HepG2 (cell line): ENCODE results near the gene CRADD. TPM values are rescaled to one million over a fixed set of nuclear protein-coding genes. Genes with fewer than 3 reads are reported as not detected.

Experiments
- ATAC-seq: fragments of 200-7000 bp; cut with Tn5 transposase; 3 replicates; pipeline ENCODE4 v1.9.1; 2020; ENCODE audit warnings: mild to moderate bottlenecking, moderate library complexity
- BruUV-seq: library from RNA; stranded (reverse); fragments of 400-500 nt; replicated peaks from 2 replicates; lab custom pipeline; 2021; lab: Mats Ljungman, UMichigan
- CTCF ChIA-PET: fragments of 300-600 bp; formaldehyde crosslinking; extraction: SDS; loops from one replicate; lab custom pipeline; 2021; ENCODE audit warnings: low total read pairs, inconsistent platforms, low intra/inter-chr PET ratio; lab: Yijun Ruan, JAX
- POLR2A ChIA-PET: fragments of 350-600 bp; sonication (Branson Sonifier 250); formaldehyde crosslinking; loops from one replicate; lab custom pipeline; 2020; ENCODE audit warnings: antibody characterized with exemption, inconsistent platforms; lab: Yijun Ruan, JAX
- DNase-seq: peaks from one replicate; pipeline ENCODE4 v3.0.0-alpha.2; 2015; ENCODE audit warnings: low spot score
- FAIRE-seq: peaks from 3 replicates; lab custom pipeline; 2011; peaks lifted over from hg19 to GRCh38; lab: Jason Lieb, UNC
- H2AFZ ChIP-seq: one replicate; pipeline ENCODE4 v1.6.1; 2011; ENCODE audit warnings: low read length, inconsistent platforms
- H3K27ac ChIP-seq: fragments of 300-600 bp; 3 replicates; pipeline ENCODE4 v1.8.0; 2011; ENCODE audit warnings: mixed run types, mild to moderate bottlenecking, mixed read lengths, low read length, inconsistent platforms; ENCODE audit not compliant: insufficient read depth; ENCODE audit errors: extremely low read length
- H3K27me3 ChIP-seq, 2 experiments: fragments of 200-600 bp in 1 of 2; 2 replicates in 1 of 2; 3 replicates in 1 of 2; pipeline versions ENCODE4 v1.6.0 to v1.8.0; 2011; ENCODE audit warnings: low read length in 2 of 2, mild to moderate bottlenecking in 2 of 2, moderate library complexity in 2 of 2, inconsistent platforms in 1 of 2; ENCODE audit not compliant: insufficient read depth in 2 of 2, control insufficient read depth in 1 of 2
- H3K36me3 ChIP-seq, 2 experiments: fragments of 200-600 bp in 1 of 2; replicated peaks in 1 of 2; 2 replicates in 1 of 2; 3 replicates in 1 of 2; pipeline versions ENCODE4 v1.5.1 to v1.8.0; 2011; ENCODE audit warnings: low read length in 2 of 2, inconsistent platforms in 1 of 2; ENCODE audit not compliant: insufficient read depth in 2 of 2, control insufficient read depth in 1 of 2
- H3K4me1 ChIP-seq: 2 replicates; pipeline ENCODE4 v1.5.1; 2012; ENCODE audit warnings: low read length, inconsistent platforms; ENCODE audit not compliant: insufficient read depth
- H3K4me2 ChIP-seq: 2 replicates; pipeline ENCODE4 v1.6.0; 2011; ENCODE audit warnings: low read depth, low read length, inconsistent platforms
- H3K4me3 ChIP-seq, 3 experiments: fragments of 200-600 bp in 1 of 3; sonication (generic), shearing (Covaris generic) in 1 of 3; replicated peaks in 1 of 3; 2 replicates each; pipeline ENCODE4 v1.5.1; 2011 to 2016; ENCODE audit warnings: low read length in 3 of 3, inconsistent platforms in 2 of 3, low read depth in 2 of 3, mild to moderate bottlenecking in 2 of 3, control low read depth in 1 of 3, mixed read lengths in 1 of 3; ENCODE audit not compliant: insufficient read depth in 1 of 3
- H3K79me2 ChIP-seq: one replicate; pipeline ENCODE4 v1.6.1; 2011; ENCODE audit warnings: low read length, inconsistent platforms; ENCODE audit not compliant: insufficient read depth
- H3K9ac ChIP-seq: 2 replicates; pipeline ENCODE4 v1.6.0; 2011; ENCODE audit warnings: mild to moderate bottlenecking, low read depth, low read length, inconsistent platforms; ENCODE audit not compliant: insufficient read depth
- H3K9me3 ChIP-seq: 2 replicates; pipeline ENCODE4 v1.5.1; 2012; ENCODE audit warnings: mild to moderate bottlenecking, low read length
- H4K20me1 ChIP-seq: 2 replicates; pipeline ENCODE4 v1.6.0; 2011; ENCODE audit warnings: inconsistent platforms, mild to moderate bottlenecking, low read length, moderate library complexity; ENCODE audit not compliant: insufficient read depth
- CENPBD1 ChIP-seq: sonication (generic); formaldehyde crosslinking; IDR thresholded peaks from 2 replicates; pipeline ENCODE4 v1.8.0; 2022; ENCODE audit warnings: missing genetic modification reagents, low read depth, mild to moderate bottlenecking, borderline replicate concordance
- HOXA9 ChIP-seq: sonication (generic); formaldehyde crosslinking; IDR thresholded peaks from 2 replicates; pipeline ENCODE4 v1.8.1; 2022; ENCODE audit warnings: missing genetic modification reagents, mild to moderate bottlenecking, moderate library complexity, borderline replicate concordance
- ISL2 ChIP-seq: sonication (generic); formaldehyde crosslinking; IDR thresholded peaks from 2 replicates; pipeline ENCODE4 v1.5.0; 2020; ENCODE audit warnings: missing genetic modification reagents
- KLF11 ChIP-seq: IDR thresholded peaks from 2 replicates; pipeline ENCODE4 v1.6.1; 2016; ENCODE audit warnings: missing compliant biosample characterization
- MBD4 ChIP-seq: IDR thresholded peaks from 2 replicates; pipeline ENCODE4 v1.6.1; 2012; ENCODE audit warnings: low read length, inconsistent platforms, borderline replicate concordance
- NCOR1 ChIP-seq: fragments of 200-600 bp; sonication (generic); IDR thresholded peaks from 2 replicates; pipeline ENCODE4 v1.7.0; 2017; ENCODE audit warnings: antibody characterized with exemption, low read length, borderline replicate concordance
- NR1H2 ChIP-seq: sonication (generic); formaldehyde crosslinking; IDR thresholded peaks from 2 replicates; pipeline ENCODE4 v1.8.1; 2022; ENCODE audit warnings: low read depth, missing genetic modification reagents, borderline replicate concordance
- THAP8 ChIP-seq: sonication (generic); formaldehyde crosslinking; IDR thresholded peaks from 2 replicates; pipeline ENCODE4 v1.5.1; 2020; ENCODE audit warnings: missing genetic modification reagents, mild to moderate bottlenecking, borderline replicate concordance
- ZNF335 ChIP-seq: sonication (generic); formaldehyde crosslinking; IDR thresholded peaks from 2 replicates; pipeline ENCODE4 v1.4.0; 2020; ENCODE audit warnings: missing genetic modification reagents
- ZNF546 ChIP-seq: sonication (generic); formaldehyde crosslinking; conservative IDR thresholded peaks from 2 replicates; pipeline ENCODE4 v1.8.1; 2023; ENCODE audit warnings: mild to moderate bottlenecking, missing genetic modification reagents
- ZNF747 ChIP-seq: sonication (generic); formaldehyde crosslinking; IDR thresholded peaks from 2 replicates; pipeline ENCODE4 v1.8.1; 2023; ENCODE audit warnings: missing genetic modification reagents, mild to moderate bottlenecking, borderline replicate concordance
- ZNF780A ChIP-seq: sonication (generic); formaldehyde crosslinking; IDR thresholded peaks from 2 replicates; pipeline ENCODE4 v1.8.0; 2022; ENCODE audit warnings: mild to moderate bottlenecking, missing genetic modification reagents, moderate library complexity
- ZSCAN12 ChIP-seq: sonication (generic); formaldehyde crosslinking; IDR thresholded peaks from 2 replicates; pipeline ENCODE4 v1.9.0; 2021; ENCODE audit warnings: mild to moderate bottlenecking, missing genetic modification reagents
- WGBS: methylation state at CpG from one replicate; pipeline ENCODE4 v1.1.6; 2017; ENCODE audit warnings: low lambda C conversion rate; 5-methylcytosine and 5-hydroxymethylcytosine counted together
- in situ Hi-C: cut with HindIII; loops from 2 replicates; pipeline ENCODE4 v1.10.0; 2017; ENCODE audit warnings: low pct_unique_long_range_greater_than_20kb; ENCODE audit not compliant: extremely low pct_ligation_motif_present
- intact Hi-C: fragments of 100-400 bp; cut with micrococcal nuclease; formaldehyde crosslinking; loops from one replicate; pipeline ENCODE4 v1.10.0; 2022; ENCODE audit not compliant: unreplicated experiment
- polyA plus RNA-seq, 8 experiments: library from polyadenylated mRNA; depleted of rRNA in 3 of 8; stranded (reverse) in 7 of 8; unstranded in 1 of 8; fragments of >200 nt; fragmentation: Illumina TruSeq in 4 of 8; extraction: Trizol in 4 of 8; gene quantifications; 2 replicates each; pipeline versions ENCODE4 v1.2.1 to v1.2.3, GENCODE V29; 2011 to 2016; ENCODE audit warnings: low read depth in 4 of 8, missing spikeins in 1 of 8, mixed read lengths in 1 of 8; ENCODE audit not compliant: insufficient read depth in 1 of 8
- total RNA-seq, 5 experiments: library from RNA; depleted of rRNA; stranded (reverse); fragments of >200 nt; fragmentation: Illumina TruSeq; extraction: Trizol; gene quantifications; 2 replicates each; pipeline ENCODE4 v1.2.3, GENCODE V29; 2016; ENCODE audit warnings: low read depth in 1 of 5
- TF ChIP-seq, protein P1 (sequence below): IDR thresholded peaks from 2 replicates; pipeline ENCODE4 v1.6.1; 2012; ENCODE audit warnings: low read length, improper control_type of control experiment

CRADD gene
- total and polyA plus RNA-seq, 2 of the 13 experiments (the other 11 are each of a cell fraction or from before 2014, with no cell fraction given), result 12.4 to 18.8 TPM

- BruUV-seq, result no TSS peak
- no peak for ATAC-seq
- CTCF ChIA-PET, result no interaction called here
These were observed 141.4 kb downstream of the CRADD start for GRCh38 chr12:93818488-93819049.

GRCh38 chr12:93819050-93819491, 141.9 kb downstream of the CRADD start:
- ChIA-PET CTCF (no interaction called here), POLR2A (no interaction called here)
- Histone ChIP-seq H3K4me1 (peaks cover 9% of the 10 kb centered on the region), H3K4me3 (no peak overlapping the region), H3K9me3 (no peaks in the 10 kb centered on the region), H2AFZ (no peak overlapping the region), H3K4me2 (no peak overlapping the region), H3K27me3 (no peaks in the 10 kb centered on the region), H3K36me3 (no peaks in the 10 kb centered on the region), H4K20me1 (no peaks in the 10 kb centered on the region), H3K27ac (no peak overlapping the region), H3K9ac (no peak overlapping the region), H3K79me2 (no peaks in the 10 kb centered on the region)
- no TSS peak for BruUV-seq
- FAIRE-seq, result no peak
- intact Hi-C loops, result no loop called here
- 86% methylated on average over 4 of the region's 4 CpGs for WGBS
- no peak for DNase-seq
- no peak for ATAC-seq
- in situ Hi-C loops, result no loop called here
- no peak for TF ChIP-seq NCOR1
- TF ChIP-seq MBD4, result no peak
- TF ChIP-seq ISL2 (CRISPR knock-in tag), result no peak
- no peak for TF ChIP-seq NR1H2 (CRISPR knock-in tag)
- TF ChIP-seq, protein P1, sequence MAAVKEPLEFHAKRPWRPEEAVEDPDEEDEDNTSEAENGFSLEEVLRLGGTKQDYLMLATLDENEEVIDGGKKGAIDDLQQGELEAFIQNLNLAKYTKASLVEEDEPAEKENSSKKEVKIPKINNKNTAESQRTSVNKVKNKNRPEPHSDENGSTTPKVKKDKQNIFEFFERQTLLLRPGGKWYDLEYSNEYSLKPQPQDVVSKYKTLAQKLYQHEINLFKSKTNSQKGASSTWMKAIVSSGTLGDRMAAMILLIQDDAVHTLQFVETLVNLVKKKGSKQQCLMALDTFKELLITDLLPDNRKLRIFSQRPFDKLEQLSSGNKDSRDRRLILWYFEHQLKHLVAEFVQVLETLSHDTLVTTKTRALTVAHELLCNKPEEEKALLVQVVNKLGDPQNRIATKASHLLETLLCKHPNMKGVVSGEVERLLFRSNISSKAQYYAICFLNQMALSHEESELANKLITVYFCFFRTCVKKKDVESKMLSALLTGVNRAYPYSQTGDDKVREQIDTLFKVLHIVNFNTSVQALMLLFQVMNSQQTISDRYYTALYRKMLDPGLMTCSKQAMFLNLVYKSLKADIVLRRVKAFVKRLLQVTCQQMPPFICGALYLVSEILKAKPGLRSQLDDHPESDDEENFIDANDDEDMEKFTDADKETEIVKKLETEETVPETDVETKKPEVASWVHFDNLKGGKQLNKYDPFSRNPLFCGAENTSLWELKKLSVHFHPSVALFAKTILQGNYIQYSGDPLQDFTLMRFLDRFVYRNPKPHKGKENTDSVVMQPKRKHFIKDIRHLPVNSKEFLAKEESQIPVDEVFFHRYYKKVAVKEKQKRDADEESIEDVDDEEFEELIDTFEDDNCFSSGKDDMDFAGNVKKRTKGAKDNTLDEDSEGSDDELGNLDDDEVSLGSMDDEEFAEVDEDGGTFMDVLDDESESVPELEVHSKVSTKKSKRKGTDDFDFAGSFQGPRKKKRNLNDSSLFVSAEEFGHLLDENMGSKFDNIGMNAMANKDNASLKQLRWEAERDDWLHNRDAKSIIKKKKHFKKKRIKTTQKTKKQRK, result no peak
- TF ChIP-seq ZNF335 (CRISPR knock-in tag), result no peak
- no peak for TF ChIP-seq KLF11 (CRISPR knock-in tag)
- TF ChIP-seq ZNF546 (CRISPR knock-in tag), result no peak
- TF ChIP-seq ZNF780A, result no peak

More at GRCh38 chr12:93818488-93819049, 141.4 kb downstream of the CRADD start:
- POLR2A ChIA-PET, result no interaction called here
- in situ Hi-C loops, result no loop called here
- TF ChIP-seq KLF11 (CRISPR knock-in tag), result no peak
- TF ChIP-seq CENPBD1 (CRISPR knock-in tag), result no peak
- TF ChIP-seq ZNF747, result no peak
- TF ChIP-seq HOXA9 (CRISPR knock-in tag), result no peak
- no peak for TF ChIP-seq THAP8 (CRISPR knock-in tag)
- no peak for TF ChIP-seq ZSCAN12 (CRISPR knock-in tag)
- TF ChIP-seq, all 625 proteins: peak for 0
- FAIRE-seq (no peak), DNase-seq (no peak)
- Histone ChIP-seq H3K79me2 (no peaks in the 10 kb centered on the region), H2AFZ (no peak overlapping the region), H3K9ac (no peak overlapping the region), H3K4me2 (no peak overlapping the region), H3K4me3 (no peak overlapping the region), H4K20me1 (no peaks in the 10 kb centered on the region), H3K27ac (no peak overlapping the region), H3K27me3 (no peaks in the 10 kb centered on the region), H3K4me1 (peaks cover 14% of the 10 kb centered on the region), H3K9me3 (no peaks in the 10 kb centered on the region), H3K36me3 (no peaks in the 10 kb centered on the region)
- WGBS, result 84% methylated on average over 9 of the region's 9 CpGs
- intact Hi-C loops, result no loop called here
